ENCODE results near the gene ZNF462. TPM values are rescaled to one million over a fixed set of nuclear protein-coding genes. Genes with fewer than 3 reads are reported as not detected.

Gene ZNF462
- total RNA-seq, 1 donor = 9.8 TPM

GRCh38 chr9:106992186-106992585, 129.2 kb downstream of the ZNF462 start:
- no peak for TF ChIP-seq CTCF (IDR thresholded peaks at IDR 0.05; ENCODE audit: extremely low read depth, low read depth, low read length)

GRCh38 chr9:106993603-106994002, 130.6 kb downstream of the ZNF462 start:
- Histone ChIP-seq H3K4me1 (ENCODE audit: insufficient read depth, low read length) (no peaks in the 10 kb centered on the region), H3K9me3 (ENCODE audit: low read depth, low read length) (no peaks in the 10 kb centered on the region), H4K20me1 (ENCODE audit: insufficient read depth, low read length) (no peaks in the 10 kb centered on the region), H2AFZ (ENCODE audit: low read length) (no peak overlapping the region), H3K4me3 (ENCODE audit: insufficient read depth, low read length) (no peak overlapping the region), H3K4me2 (ENCODE audit: insufficient read depth, low read length) (no peak overlapping the region), H3K36me3 (ENCODE audit: insufficient read depth, low read length) (no peaks in the 10 kb centered on the region), H3K27ac (ENCODE audit: low read depth, low read length) (no peak overlapping the region), H3K27me3 (ENCODE audit: insufficient read depth, low read length) (no peaks in the 10 kb centered on the region), H3K79me2 (ENCODE audit: insufficient read depth, low read length) (no peaks in the 10 kb centered on the region)
- DNase-seq (ENCODE audit: insufficient read length, low spot score, missing footprints) = no peak
- TF ChIP-seq CTCF (IDR thresholded peaks at IDR 0.05; ENCODE audit: extremely low read depth, low read depth, low read length) = no peak

More at GRCh38 chr9:106992186-106992585, 129.2 kb downstream of the ZNF462 start:
- no peak overlapping the region for H3K27ac ChIP-seq (ENCODE audit: low read depth, low read length)
- H2AFZ ChIP-seq (ENCODE audit: low read length) = no peak overlapping the region
- no peak for DNase-seq (ENCODE audit: insufficient read length, low spot score, missing footprints)
- no peaks in the 10 kb centered on the region for H3K9me3 ChIP-seq (ENCODE audit: low read depth, low read length)
- H3K79me2 ChIP-seq (ENCODE audit: insufficient read depth, low read length) = no peaks in the 10 kb centered on the region
- no peak overlapping the region for H3K4me3 ChIP-seq (ENCODE audit: insufficient read depth, low read length)
- H4K20me1 ChIP-seq (ENCODE audit: insufficient read depth, low read length) = no peaks in the 10 kb centered on the region
- H3K4me1 ChIP-seq (ENCODE audit: insufficient read depth, low read length) = no peaks in the 10 kb centered on the region
- no peaks in the 10 kb centered on the region for H3K27me3 ChIP-seq (ENCODE audit: insufficient read depth, low read length)
- H3K4me2 ChIP-seq (ENCODE audit: insufficient read depth, low read length) = no peak overlapping the region
- no peaks in the 10 kb centered on the region for H3K36me3 ChIP-seq (ENCODE audit: insufficient read depth, low read length)

GRCh38 chr9:106994463-106994862, 131.5 kb downstream of the ZNF462 start:
- H3K27ac ChIP-seq (ENCODE audit: low read depth, low read length) = no peak overlapping the region
- TF ChIP-seq CTCF (IDR thresholded peaks at IDR 0.05; ENCODE audit: extremely low read depth, low read depth, low read length) = no peak
- no peaks in the 10 kb centered on the region for H3K79me2 ChIP-seq (ENCODE audit: insufficient read depth, low read length)
- H4K20me1 ChIP-seq (ENCODE audit: insufficient read depth, low read length) = no peaks in the 10 kb centered on the region
- H3K9me3 ChIP-seq (ENCODE audit: low read depth, low read length) = no peaks in the 10 kb centered on the region
- H3K27me3 ChIP-seq (ENCODE audit: insufficient read depth, low read length) = no peaks in the 10 kb centered on the region
- H3K4me2 ChIP-seq (ENCODE audit: insufficient read depth, low read length) = no peak overlapping the region
- no peaks in the 10 kb centered on the region for H3K4me1 ChIP-seq (ENCODE audit: insufficient read depth, low read length)
- no peak for DNase-seq (ENCODE audit: insufficient read length, low spot score, missing footprints)
- H3K4me3 ChIP-seq (ENCODE audit: insufficient read depth, low read length) = no peak overlapping the region
- no peaks in the 10 kb centered on the region for H3K36me3 ChIP-seq (ENCODE audit: insufficient read depth, low read length)
- no peak overlapping the region for H2AFZ ChIP-seq (ENCODE audit: low read length)

GRCh38 chr9:107000218-107000617, 137.3 kb downstream of the ZNF462 start:
- Histone ChIP-seq H3K27ac (ENCODE audit: low read depth, low read length) (no peak overlapping the region), H3K36me3 (ENCODE audit: insufficient read depth, low read length) (no peaks in the 10 kb centered on the region), H3K79me2 (ENCODE audit: insufficient read depth, low read length) (no peaks in the 10 kb centered on the region), H3K4me2 (ENCODE audit: insufficient read depth, low read length) (no peak overlapping the region), H3K4me3 (ENCODE audit: insufficient read depth, low read length) (no peak overlapping the region), H4K20me1 (ENCODE audit: insufficient read depth, low read length) (no peaks in the 10 kb centered on the region), H2AFZ (ENCODE audit: low read length) (no peak overlapping the region), H3K27me3 (ENCODE audit: insufficient read depth, low read length) (no peaks in the 10 kb centered on the region), H3K9me3 (ENCODE audit: low read depth, low read length) (no peaks in the 10 kb centered on the region), H3K4me1 (ENCODE audit: insufficient read depth, low read length) (no peaks in the 10 kb centered on the region)
- no peak for TF ChIP-seq CTCF (IDR thresholded peaks at IDR 0.05; ENCODE audit: extremely low read depth, low read depth, low read length)
- no peak for DNase-seq (ENCODE audit: insufficient read length, low spot score, missing footprints)
